Right lobe of liver (tissue), 6 donors: ENCODE data around the gene UGT1A10. TPM values are rescaled to one million over a fixed set of nuclear protein-coding genes. Genes with fewer than 3 reads are reported as not detected.

Experiments
- ATAC-seq, 4 donors: fragments of 200-7000 bp; cut with Tn5 transposase; one replicate each; pipeline ENCODE4 v1.9.1; 2020; ENCODE audit warnings: mild to moderate bottlenecking in 4 of 4, moderate library complexity in 4 of 4
- DNase-seq, 3 donors: peaks; one replicate each; pipeline ENCODE4 v3.0.0-alpha.2; 2020
- H3K27ac ChIP-seq, 3 donors: fragments of 200-600 bp; one replicate each; pipeline ENCODE4 v1.8.0; 2022
- H3K27me3 ChIP-seq, 2 donors: fragments of 200-600 bp; one replicate each; pipeline ENCODE4 v1.8.0; 2022
- H3K36me3 ChIP-seq, 4 donors: fragments of 200-600 bp; sonication (generic) in 1 of 4; one replicate each; pipeline versions ENCODE4 v1.5.1 to v1.8.0; 2017 to 2022; ENCODE audit warnings: control low read depth in 1 of 4
- H3K4me1 ChIP-seq, 4 donors: fragments of 200-600 bp; sonication (generic) in 1 of 4; one replicate each; pipeline versions ENCODE4 v1.5.1 to v1.8.0; 2017 to 2022; ENCODE audit warnings: control low read depth in 1 of 4
- H3K4me3 ChIP-seq, 3 donors: fragments of 200-600 bp; one replicate each; pipeline ENCODE4 v1.8.0; 2022
- H3K9me3 ChIP-seq, 4 donors: fragments of 200-600 bp; sonication (generic) in 1 of 4; one replicate each; pipeline versions ENCODE4 v1.5.1 to v1.8.0; 2017 to 2022; ENCODE audit warnings: control low read depth in 1 of 4
- CTCF ChIP-seq, 4 donors: fragments of 200-600 bp in 3 of 4; fragments of 450-650 bp in 1 of 4; IDR thresholded peaks; one replicate each; pipeline versions ENCODE4 v1.5.1 to v1.8.0; 2016 to 2022; ENCODE audit warnings: antibody characterized with exemption in 4 of 4, mild to moderate bottlenecking in 2 of 4
- POLR2A ChIP-seq: fragments of 450-650 bp; IDR thresholded peaks from one replicate; pipeline ENCODE4 v1.6.1; 2017; ENCODE audit warnings: antibody characterized with exemption, mild to moderate bottlenecking
- WGBS: methylation state at CpG from one replicate; pipeline ENCODE4 v1.1.6; 2018; ENCODE audit warnings: low coverage, low lambda C conversion rate; ENCODE audit not compliant: insufficient coverage; ENCODE audit errors: missing lambda C conversion rate; 5-methylcytosine and 5-hydroxymethylcytosine counted together
- intact Hi-C, 2 donors: fragments of 100-400 bp; cut with DNase I; formaldehyde crosslinking; loops; one replicate each; pipeline versions ENCODE4 v1.11.2 to v1.14.1; 2022
- total RNA-seq, 6 experiments: library from RNA; depleted of rRNA in 2 of 6; stranded (reverse); fragments of >200 nt in 2 of 6; fragmentation: NEBNext Ultra II Directional in 3 of 6; extraction: Animal tissue kit (Norgen Biotek cat#: 25700) in 3 of 6; gene quantifications; one replicate each; pipeline versions ENCODE4 v1.1.0 to v1.2.4, GENCODE V29; 2016 to 2023
- donor health status: DM: no; HTN: yes; CAD: no.
- donor health status: DM: no; HTN: no; CAD: no.
- donor health status: DM: no; HTN: no; CAD: no.
- donor health status: DM: no; HTN: yes; CAD: no.
- donor health status: DM: no; HTN: yes; CAD: no.

UGT1A10 gene
- total RNA-seq, 6 experiments from 2014 or later: 0.11 TPM; not detected in 5

GRCh38 chr2:233706720-233707119 is 70.5 kb downstream of the UGT1A10 start:
- no peaks in the 10 kb centered on the region for H3K36me3 ChIP-seq
- peak overlapping the region in 2 of 3 donors; percentile 51 to 79 for H3K27ac ChIP-seq
- no peak for DNase-seq
- peak in 3 of 4 donors; percentile 1 to 9 (median 7) for ATAC-seq
- no peaks in the 10 kb centered on the region for H3K9me3 ChIP-seq
- TF ChIP-seq POLR2A: no peak
- TF ChIP-seq CTCF (IDR thresholded peaks at IDR 0.05): no peak
- H3K27me3 ChIP-seq: no peaks in the 10 kb centered on the region
- H3K4me3 ChIP-seq: peak overlapping the region in 1 of 3 donors; percentile 5
- 8% methylated on average over 1 of the region's 1 CpG for WGBS
- intact Hi-C loops: no loop called here
- peaks cover 0 to 96% (median 26%) of the 10 kb centered on the region in 4 donors for H3K4me1 ChIP-seq

- no peak for DNase-seq
- Histone ChIP-seq H3K4me3 (no peak overlapping the region), H3K36me3 (peaks cover 0 to under 1% (median 0%) of the 10 kb centered on the region in 4 donors), H3K9me3 (no peaks in the 10 kb centered on the region), H3K27me3 (no peaks in the 10 kb centered on the region), H3K27ac (peak overlapping the region in 1 of 3 donors; percentile 9), H3K4me1 (peaks cover 0 to 96% (median 26%) of the 10 kb centered on the region in 4 donors)
- no peak for ATAC-seq
- WGBS: 59% methylated on average over 9 of the region's 10 CpGs
- intact Hi-C loops: no loop called here
- no peak for TF ChIP-seq CTCF (IDR thresholded peaks at IDR 0.05)
- no peak for TF ChIP-seq POLR2A
Observed at GRCh38 chr2:233707940-233708644, 71.8 kb downstream of the UGT1A10 start.

- Histone ChIP-seq H3K36me3 (peaks cover 0 to 3% (median 0%) of the 10 kb centered on the region in 4 donors), H3K27me3 (no peaks in the 10 kb centered on the region), H3K27ac (peak overlapping the region in 1 of 3 donors; percentile 32), H3K4me1 (peaks cover 0 to 91% (median 26%) of the 10 kb centered on the region in 4 donors), H3K9me3 (no peaks in the 10 kb centered on the region), H3K4me3 (no peak overlapping the region)
- DNase-seq: no peak
- TF ChIP-seq POLR2A: no peak
- no peak for TF ChIP-seq CTCF (IDR thresholded peaks at IDR 0.05)
- ATAC-seq: no peak
- WGBS: 74% methylated on average over 5 of the region's 5 CpGs
- intact Hi-C loops: no loop called here
Observed at GRCh38 chr2:233708942-233709341, 72.7 kb downstream of the UGT1A10 start.

- WGBS: 23% methylated on average over 10 of the region's 11 CpGs
- ATAC-seq: peak; percentile 93 to 98 (median 96)
Observed at GRCh38 chr2:233711312-233712008, 75.2 kb downstream of the UGT1A10 start.

More at GRCh38 chr2:233711312-233712008, 75.2 kb downstream of the UGT1A10 start:
- H3K27me3 ChIP-seq: no peaks in the 10 kb centered on the region
- intact Hi-C loops: no loop called here
- H3K9me3 ChIP-seq: no peaks in the 10 kb centered on the region
- H3K27ac ChIP-seq: peak overlapping the region in 1 of 3 donors; percentile 6
- no peak for TF ChIP-seq POLR2A
- TF ChIP-seq CTCF (IDR thresholded peaks at IDR 0.05): peak; percentile 86 to 94 (median 92)
- peak; percentile 88 to 90 (median 90) for DNase-seq
- peaks cover 0 to 3% (median 0%) of the 10 kb centered on the region in 4 donors for H3K36me3 ChIP-seq
- H3K4me3 ChIP-seq: no peak overlapping the region
- H3K4me1 ChIP-seq: peaks cover 0 to 87% (median 17%) of the 10 kb centered on the region in 4 donors
